ENCODE data around the gene SLC2A4. TPM values are rescaled to one million over a fixed set of nuclear protein-coding genes. Genes with fewer than 3 reads are reported as not detected.

The SLC2A4 gene
- total RNA-seq, 1 donor from 2014 or later = 1.4 TPM

Other genes starting within 250 kb of the SLC2A4 start
- gene SLC16A13, start 245.7 kb upstream of the SLC2A4 start, total RNA-seq = 4.0 and 4.1 TPM in 2 replicates
- not detected in 2 replicates for gene SLC16A11, start 237.6 kb upstream of the SLC2A4 start, total RNA-seq
- not detected in 2 replicates for gene CLEC10A, start 201.5 kb upstream of the SLC2A4 start, total RNA-seq
- not detected in 2 replicates for gene ASGR2, start 166.9 kb upstream of the SLC2A4 start, total RNA-seq
- 0.23 TPM in 1 of 2 replicates, not detected in the other for gene ASGR1, start 102.3 kb upstream of the SLC2A4 start, total RNA-seq
- gene DLG4, start 61.9 kb upstream of the SLC2A4 start, total RNA-seq = 1.4 and 5.5 TPM in 2 replicates
- 173 and 216 TPM in 2 replicates for gene ACADVL, start 61.8 kb upstream of the SLC2A4 start, total RNA-seq
- gene DVL2, start 47.2 kb upstream of the SLC2A4 start, total RNA-seq = 32.6 and 39.5 TPM in 2 replicates
- 26.9 and 32.2 TPM in 2 replicates for gene PHF23, start 42.3 kb upstream of the SLC2A4 start, total RNA-seq
- gene GABARAP, start 39.3 kb upstream of the SLC2A4 start, total RNA-seq = 171 and 262 TPM in 2 replicates
- gene CTDNEP1, start 30.0 kb upstream of the SLC2A4 start, total RNA-seq = 39.4 and 49.4 TPM in 2 replicates
- gene ELP5, start 29.5 kb upstream of the SLC2A4 start, total RNA-seq = 23.3 and 36.8 TPM in 2 replicates
- 7.9 and 26.0 TPM in 2 replicates for gene CLDN7, start 19.2 kb upstream of the SLC2A4 start, total RNA-seq
- 0.47 and 0.72 TPM in 2 replicates for gene YBX2, start 12.9 kb downstream of the SLC2A4 start, total RNA-seq
- 557 and 909 TPM in 2 replicates for gene EIF5A, start 25.9 kb downstream of the SLC2A4 start, total RNA-seq
- 42.7 and 70.0 TPM in 2 replicates for gene GPS2, start 33.6 kb downstream of the SLC2A4 start, total RNA-seq
- gene NEURL4, start 47.6 kb downstream of the SLC2A4 start, total RNA-seq = 6.2 and 10.9 TPM in 2 replicates
- 3.3 and 5.6 TPM in 2 replicates for gene ACAP1, start 54.8 kb downstream of the SLC2A4 start, total RNA-seq
- gene KCTD11, start 70.4 kb downstream of the SLC2A4 start, total RNA-seq = 6.0 and 13.0 TPM in 2 replicates
- not detected in 2 replicates for gene TMEM95, start 73.4 kb downstream of the SLC2A4 start, total RNA-seq
- gene TNK1, start 99.4 kb downstream of the SLC2A4 start, total RNA-seq = 3.8 and 7.7 TPM in 2 replicates
- 68.4 and 99.4 TPM in 2 replicates for gene PLSCR3, start 112.8 kb downstream of the SLC2A4 start, total RNA-seq
- gene TMEM256, start 122.4 kb downstream of the SLC2A4 start, total RNA-seq = 138 and 193 TPM in 2 replicates
- 2.4 and 6.1 TPM in 2 replicates for gene NLGN2, start 126.1 kb downstream of the SLC2A4 start, total RNA-seq
- gene SPEM1, start 138.6 kb downstream of the SLC2A4 start, total RNA-seq = not detected in 2 replicates
- gene SPEM2, start 143.9 kb downstream of the SLC2A4 start, total RNA-seq = not detected in 2 replicates
- not detected in 2 replicates for gene SPEM3, start 147.1 kb downstream of the SLC2A4 start, total RNA-seq
- 25.2 and 30.4 TPM in 2 replicates for gene TMEM102, start 153.7 kb downstream of the SLC2A4 start, total RNA-seq
- gene FGF11, start 157.8 kb downstream of the SLC2A4 start, total RNA-seq = 7.5 and 17.3 TPM in 2 replicates
- 9.8 and 14.8 TPM in 2 replicates for gene CHRNB1, start 163.3 kb downstream of the SLC2A4 start, total RNA-seq
- 25.9 and 36.8 TPM in 2 replicates for gene ZBTB4, start 197.9 kb downstream of the SLC2A4 start, total RNA-seq
- gene SLC35G6, start 199.7 kb downstream of the SLC2A4 start, total RNA-seq = not detected in 2 replicates
- 31.9 and 33.7 TPM in 2 replicates for gene POLR2A, start 202.6 kb downstream of the SLC2A4 start, total RNA-seq

Data from hair follicular keratinocyte (primary cell).